HG03103 (cell line): ENCODE data around the gene KMT2D.
A peak's percentile ranks its signal among the peaks of the same experiment; 100 is the strongest.
"Not testable (repeated sequence)": the region's sequence is repeated elsewhere in the genome, so short reads cannot be mapped to it uniquely, and the experiment has no call there.

Experiments used
- ATAC-seq: cut with Tn5 transposase; IDR thresholded peaks from one replicate; pipeline ENCODE4 v1.9.1; 2021; ENCODE audit warnings: low read depth; ENCODE audit not compliant: unreplicated experiment

KMT2D gene

GRCh38 chr12:49089821-49090773, 29.5 kb upstream of the KMT2D start:
- no peak for ATAC-seq

- no peak for ATAC-seq
These were observed 28.3 kb upstream of the KMT2D start for GRCh38 chr12:49088932-49089330.

DNA sequence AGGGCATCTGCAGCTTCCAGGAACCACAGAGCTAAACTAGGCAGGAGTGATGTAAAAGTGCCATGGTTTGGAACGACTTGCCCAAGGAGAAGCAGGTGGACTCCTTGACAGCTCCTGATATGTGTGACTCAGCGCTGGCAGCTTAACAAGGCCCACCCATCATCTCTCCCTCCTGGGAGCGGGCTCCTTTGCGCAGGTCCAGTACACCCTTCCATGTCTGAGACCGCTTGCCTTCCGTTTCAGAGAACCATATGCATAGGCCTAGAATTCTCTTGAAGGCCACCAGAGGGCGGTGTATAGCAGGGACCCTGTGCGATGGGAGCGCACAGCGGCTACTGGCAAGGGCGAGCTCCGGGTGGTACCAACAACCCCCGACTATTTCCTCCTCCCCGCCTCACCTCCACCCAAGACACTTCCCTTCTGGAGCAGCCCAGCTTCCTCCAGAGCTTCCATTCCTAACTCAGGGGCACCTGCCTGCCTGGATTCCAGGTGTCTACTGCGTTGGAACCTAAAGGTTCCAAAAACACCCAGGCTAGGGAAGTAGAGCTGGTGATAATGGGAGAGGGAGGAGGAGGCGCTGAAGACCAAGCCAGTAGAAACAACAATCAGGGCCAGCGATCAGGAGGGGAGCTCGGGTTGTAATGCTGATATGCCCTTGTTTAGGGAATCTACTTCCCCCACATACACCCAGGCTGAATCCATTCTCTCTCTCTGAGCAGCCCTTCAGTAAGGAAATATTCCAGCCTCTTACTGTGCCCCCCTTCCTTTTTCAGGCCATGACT, 27.7 kb upstream of the KMT2D start:
- ATAC-seq = peak; percentile 90

DNA sequence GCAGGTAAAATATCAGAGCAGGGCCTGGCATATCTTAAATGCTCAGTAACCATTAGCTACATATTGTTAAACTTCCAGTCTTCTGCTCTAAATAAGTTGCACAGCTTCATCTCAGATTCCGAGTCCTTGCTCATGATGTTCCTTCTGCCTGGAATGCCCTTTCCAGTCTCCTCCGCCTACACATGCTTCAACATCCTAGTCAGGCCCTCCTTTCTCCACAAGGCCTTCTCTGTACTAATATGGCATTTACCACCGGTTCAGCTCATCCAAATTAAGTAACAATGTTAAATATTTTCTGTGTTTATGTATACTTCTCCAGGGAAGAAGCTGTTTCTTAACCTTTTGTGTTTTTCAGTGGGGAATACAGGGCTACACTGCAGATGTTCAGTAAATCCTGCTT, 25.5 kb upstream of the KMT2D start:
- ATAC-seq = no peak

- ATAC-seq = no peak
These were observed 23.8 kb upstream of the KMT2D start for GRCh38 chr12:49084438-49084837.

- ATAC-seq = no peak
These were observed 19.2 kb upstream of the KMT2D start for GRCh38 chr12:49079793-49080192.

- no peak for ATAC-seq
These were observed 10.4 kb upstream of the KMT2D start for GRCh38 chr12:49070971-49071370.

DNA sequence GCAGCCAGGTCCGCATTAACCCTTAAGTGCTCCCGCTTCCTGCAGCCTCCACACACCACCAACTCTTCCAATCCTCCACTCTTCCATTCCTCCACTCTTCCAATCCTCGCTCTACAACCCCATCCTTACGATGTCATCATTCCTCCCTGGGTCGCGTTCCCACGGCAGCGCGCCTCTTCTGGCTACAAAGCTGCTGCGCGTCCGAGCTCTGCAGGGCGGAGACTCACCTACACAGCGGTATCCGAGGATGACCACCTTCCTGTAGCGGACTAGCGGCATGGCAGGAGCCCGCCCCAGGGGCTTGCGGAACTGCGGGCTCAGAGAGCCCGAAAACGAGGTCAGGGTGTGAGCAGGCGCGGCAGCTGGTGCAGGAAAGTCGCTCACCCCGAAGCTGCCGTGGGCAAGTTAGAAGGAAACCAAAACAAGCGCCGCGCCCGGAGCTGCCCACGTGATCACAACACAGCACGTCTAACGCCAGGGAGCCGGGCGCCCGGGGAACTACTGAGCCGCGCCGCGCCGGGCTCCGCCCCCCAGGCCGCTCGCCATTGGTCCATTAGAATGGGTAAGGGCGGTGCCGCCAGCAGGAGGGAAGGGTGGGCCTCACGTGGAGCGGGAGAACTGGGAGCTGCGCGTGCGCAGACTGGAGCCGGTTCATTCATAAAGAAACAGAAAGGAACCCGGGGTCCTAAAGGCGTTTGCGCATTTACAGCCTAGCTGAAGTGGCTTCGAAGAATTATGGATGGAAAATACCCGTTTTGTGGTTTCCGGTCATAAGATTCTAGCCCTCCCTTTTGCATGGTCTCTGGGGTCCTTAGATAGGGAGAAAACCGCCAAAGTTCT, 9.1 kb upstream of the KMT2D start, which contains the start of gene RHEBL1:
RHEBL1 (minus strand) TSS at position 473 of the 840 bp plus-strand sequence; CDS start at position 279, 194 bp downstream.
- ATAC-seq = peak; percentile 98

- no peak for ATAC-seq
These were observed 8.4 kb upstream of the KMT2D start for GRCh38 chr12:49068879-49069506.

GRCh38 chr12:49066120-49066519, 5.5 kb upstream of the KMT2D start:
- ATAC-seq = no peak

- no peak for ATAC-seq
These were observed 4.2 kb upstream of the KMT2D start for GRCh38 chr12:49064767-49065152.

- not testable (repeated sequence) for ATAC-seq
These were observed 1.3 kb upstream of the KMT2D start for GRCh38 chr12:49061916-49062315.

DNA sequence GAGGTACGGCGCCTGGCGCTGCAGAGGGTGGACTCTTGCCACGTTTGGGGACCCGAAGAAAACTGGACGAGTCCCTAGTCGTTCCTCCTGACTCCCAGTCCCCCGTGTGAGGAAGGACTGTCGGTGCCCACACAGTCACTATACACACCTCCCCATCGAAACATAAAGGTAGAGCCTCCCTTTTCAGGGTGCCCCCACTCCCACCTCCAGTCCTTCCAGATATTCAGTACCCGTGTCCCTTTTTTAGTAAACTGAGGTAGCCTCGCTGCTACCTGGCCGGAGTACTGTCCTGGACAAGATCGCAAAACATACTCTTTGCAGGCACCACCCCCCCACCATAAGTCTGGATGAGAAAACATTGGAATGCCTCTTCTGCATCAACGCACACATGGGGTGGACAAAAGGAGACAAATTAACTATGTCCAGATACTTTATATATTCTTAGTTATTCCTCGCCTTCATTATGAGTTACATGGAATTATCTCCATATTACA, 610 bp upstream of the KMT2D start:
- no peak for ATAC-seq

DNA sequence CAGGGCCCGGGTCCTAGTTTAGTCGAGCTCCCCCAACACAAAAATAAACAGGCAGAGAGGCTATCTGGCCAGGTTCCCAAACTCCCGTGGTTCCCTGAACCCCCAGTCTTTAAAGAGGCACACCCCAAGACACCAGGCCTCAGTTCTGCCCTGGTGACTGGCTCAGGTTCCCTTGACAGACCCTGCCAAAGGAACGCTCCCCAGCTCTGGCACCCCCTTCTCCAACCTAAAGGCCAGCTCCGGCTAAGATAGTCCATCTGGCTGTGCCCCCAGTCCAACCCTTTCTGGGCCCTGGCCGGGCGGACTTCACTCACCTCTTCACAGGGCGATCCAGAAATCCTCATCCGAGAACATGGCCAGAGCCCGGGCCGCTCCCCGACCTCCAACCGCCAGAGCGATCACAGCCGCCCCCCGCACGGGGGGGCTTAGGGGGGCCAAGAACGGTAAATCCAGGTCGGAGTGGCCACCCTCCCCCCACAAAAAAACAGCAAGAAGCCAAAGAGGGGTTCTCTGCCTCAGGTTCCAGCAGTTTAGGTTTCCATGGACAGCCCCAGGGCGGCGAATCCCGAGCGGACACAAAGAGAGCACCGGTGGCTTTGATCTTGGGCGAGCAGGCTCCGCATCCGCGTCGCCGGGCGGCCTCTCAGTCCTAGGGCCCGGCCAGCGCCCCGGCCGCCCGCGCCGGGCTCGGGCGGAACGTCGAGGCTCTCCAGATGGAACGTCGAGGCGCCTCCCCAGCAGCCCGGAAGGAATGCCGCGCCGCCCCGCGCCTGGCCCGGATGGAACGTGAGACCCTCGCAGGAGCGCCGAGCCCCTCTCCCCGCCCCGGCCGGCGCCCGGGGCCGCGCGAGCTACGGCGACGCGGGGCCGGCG, 1.1 kb downstream of the KMT2D start:
- peak; percentile 9 for ATAC-seq

GRCh38 chr12:49059045-49059298, 1.6 kb downstream of the KMT2D start:
- no peak for ATAC-seq

DNA sequence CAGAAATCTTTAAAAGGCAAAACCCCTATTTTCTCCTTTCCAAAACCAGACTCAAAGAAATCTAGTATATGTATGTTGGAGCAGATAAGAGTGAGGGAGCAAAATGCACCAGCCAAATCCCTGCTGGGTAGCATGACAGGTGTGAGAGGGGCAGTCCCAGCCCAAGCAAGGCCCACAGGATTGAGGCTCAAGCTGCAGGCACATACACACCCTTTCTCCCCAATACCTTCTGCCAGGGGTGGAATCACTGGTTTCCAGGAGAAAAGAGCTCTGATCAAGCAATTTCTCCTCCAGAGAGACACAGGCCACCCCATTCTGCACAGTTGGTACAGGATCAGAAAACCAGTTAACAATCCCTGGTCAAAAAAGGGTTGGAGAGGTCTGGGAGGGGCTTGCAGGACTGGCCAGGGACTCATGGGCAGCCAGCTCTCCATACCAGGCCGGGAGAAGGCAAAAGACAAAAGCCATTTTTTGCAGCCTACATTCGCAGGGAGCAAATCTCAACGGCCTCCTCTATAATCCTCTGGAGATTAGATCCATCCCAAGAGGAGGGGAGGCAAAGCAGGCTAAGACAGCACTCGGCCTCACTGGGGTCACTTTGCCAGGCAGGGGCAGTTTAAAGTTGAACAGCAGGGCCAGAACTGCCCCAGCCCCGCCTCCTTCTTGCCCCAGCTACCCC, 2.1 kb downstream of the KMT2D start:
- no peak for ATAC-seq

DNA sequence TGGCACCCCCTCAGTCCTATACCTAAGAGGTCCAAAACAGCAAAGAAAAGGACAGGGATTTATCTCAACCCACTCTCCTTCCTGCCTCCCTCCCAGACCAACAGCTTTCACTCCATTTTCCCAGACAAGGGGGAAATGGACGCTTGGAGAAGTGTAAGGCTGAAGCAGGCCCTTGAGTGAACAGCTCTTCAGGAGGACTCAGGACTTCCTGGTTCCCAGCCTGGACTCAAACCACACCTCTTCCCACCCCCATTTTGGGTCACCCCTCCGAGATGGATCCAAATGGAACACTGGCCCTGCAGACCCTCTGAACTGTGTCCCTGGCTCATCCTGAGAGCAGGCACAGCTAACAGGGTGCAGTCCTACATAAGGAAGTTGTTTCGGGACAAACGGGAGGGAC, 2.7 kb downstream of the KMT2D start:
- ATAC-seq = no peak

DNA sequence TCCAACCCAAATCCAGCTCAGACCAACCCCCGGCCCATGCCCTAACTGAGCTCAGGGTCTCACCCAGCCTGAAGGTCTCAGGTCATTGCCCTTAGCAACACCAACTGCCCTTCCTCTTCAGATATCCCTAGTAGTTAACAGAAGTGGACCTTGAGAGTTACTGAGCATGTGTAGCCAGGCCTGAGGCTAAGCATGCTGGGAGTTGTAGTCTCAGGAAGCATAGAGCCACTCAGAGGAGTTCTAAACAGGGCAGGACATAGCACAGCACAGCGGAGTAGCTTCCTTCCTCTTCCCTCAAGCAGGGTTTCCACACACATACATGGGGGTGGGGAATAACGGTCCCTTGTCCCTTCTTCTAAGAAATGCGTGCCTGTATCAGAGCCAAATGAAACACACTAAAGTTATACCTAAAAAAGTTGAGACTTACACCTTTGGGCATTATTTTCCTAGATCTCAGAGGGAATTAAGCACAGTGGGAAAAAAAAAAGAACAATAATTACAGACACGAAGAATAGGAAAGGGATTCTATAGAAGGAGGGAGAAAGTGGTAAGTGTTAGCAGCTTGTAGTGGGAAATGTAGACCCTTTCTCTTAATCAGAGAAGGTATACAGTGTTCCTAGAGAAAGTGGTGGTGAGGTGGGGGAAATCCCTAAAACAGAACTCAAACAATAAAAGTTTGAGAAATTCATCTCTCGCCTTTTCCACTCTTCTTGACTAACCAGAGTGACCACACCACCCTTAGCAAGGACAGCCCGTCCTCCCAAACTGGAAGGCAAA, 4.4 kb downstream of the KMT2D start:
- ATAC-seq = peak; percentile 49
